ENCODE measurements around the gene LAMC1. TPM values are rescaled to one million over a fixed set of nuclear protein-coding genes. Genes with fewer than 3 reads are reported as not detected.

The LAMC1 gene
- total and polyA plus RNA-seq, 10 of the 15 experiments (the other 5 are each of a cell fraction or from before 2014, with no cell fraction given), result 4.6 to 51.4 (median 25.6) TPM

DNA sequence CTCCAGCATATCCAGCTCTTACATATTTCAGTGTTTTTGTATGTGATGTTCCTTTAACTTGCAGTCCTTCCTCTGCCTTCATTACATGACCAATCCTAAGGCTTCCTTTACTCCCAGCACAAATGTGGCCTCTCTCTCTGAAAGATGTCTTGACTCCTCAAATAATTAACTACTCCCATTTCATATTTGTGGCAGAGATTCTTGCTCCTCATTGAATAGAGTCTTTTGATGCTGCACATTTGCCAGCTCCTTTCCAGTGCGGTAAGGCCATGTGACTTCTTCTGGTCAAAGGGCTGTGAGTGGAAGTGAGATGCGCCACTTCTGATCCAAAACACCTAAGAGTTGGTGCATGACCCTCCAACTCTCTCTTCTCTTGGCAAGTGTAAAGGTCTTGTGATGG, 19.1 kb upstream of the LAMC1 start:
- CTCF ChIA-PET, result no interaction called here
- no peak for DNase-seq (ENCODE audit: low read depth, low spot score)
- H3K4me1 ChIP-seq (ENCODE audit: control insufficient read depth, insufficient read depth, low read length), result no peaks in the 10 kb centered on the region
- RAD21 ChIA-PET (ENCODE audit: unreplicated experiment), result no interaction called here
- in situ Hi-C loops (cut with MboI), result no loop called here
- SMC1A ChIA-PET (ENCODE audit: uncharacterized antibody, unreplicated experiment), result interaction anchor here (0.6 to 1.5 kb wide), 3 partner anchors 15 to 518 kb away, joined by 3 read pairs; no protein-coding TSS in a partner anchor
- H2AFZ ChIP-seq (ENCODE audit: control insufficient read depth, low read depth, low read length), result no peak overlapping the region
- H4K20me1 ChIP-seq (ENCODE audit: control insufficient read depth, insufficient read depth), result no peaks in the 10 kb centered on the region
- 91% methylated on average over 2 of the region's 2 CpGs for WGBS (ENCODE audit: insufficient coverage, insufficient replicate concordance, low lambda C conversion rate, missing lambda C conversion rate)
- POLR2A ChIA-PET, result no interaction called here
- no peaks in the 10 kb centered on the region for H3K79me2 ChIP-seq (ENCODE audit: control insufficient read depth, insufficient read depth, low read length)
- H3K36me3 ChIP-seq (ENCODE audit: control insufficient read depth in 2 of 2, insufficient read depth in 2 of 2, low read length in 1 of 2), result no peaks in the 10 kb centered on the region
- H3K27me3 ChIP-seq (replicated peaks in 1 of 2; ENCODE audit: control insufficient read depth in 2 of 2, insufficient read depth in 2 of 2, low read length in 1 of 2), result no peaks in the 10 kb centered on the region
- no peak overlapping the region for H3K4me2 ChIP-seq (ENCODE audit: control insufficient read depth, insufficient read depth)
- BruUV-seq (replicated peaks), result no TSS peak
- FAIRE-seq, result no peak
- TF ChIP-seq MYB (IDR thresholded peaks at IDR 0.05; ENCODE audit: borderline replicate concordance, low read depth, low read length) (no peak), POLR2AphosphoS2 (IDR thresholded peaks at IDR 0.05; ENCODE audit: low read depth, low read length) (no peak), LARP7 (IDR thresholded peaks at IDR 0.05) (no peak), PKNOX1 (IDR thresholded peaks at IDR 0.05) (no peak), NFYA (IDR thresholded peaks at IDR 0.05; ENCODE audit: borderline replicate concordance, low read depth, low read length) (no peak), MEF2B (IDR thresholded peaks at IDR 0.05; ENCODE audit: partially characterized antibody, poor library complexity, severe bottlenecking) (no peak), DPF2 (IDR thresholded peaks at IDR 0.05) (no peak), KDM1A (IDR thresholded peaks at IDR 0.05; ENCODE audit: borderline replicate concordance) (no peak), SMAD5 (IDR thresholded peaks at IDR 0.05; ENCODE audit: low read depth) (no peak), CBX5 (IDR thresholded peaks at IDR 0.05; ENCODE audit: low read depth) (no peak), CREB1 (IDR thresholded peaks at IDR 0.05; ENCODE audit: low read depth) (no peak), RCOR1 (conservative IDR thresholded peaks at IDR 0.05; ENCODE audit: low read depth, low read length) (no peak)
- TF ChIP-seq, protein P1, sequence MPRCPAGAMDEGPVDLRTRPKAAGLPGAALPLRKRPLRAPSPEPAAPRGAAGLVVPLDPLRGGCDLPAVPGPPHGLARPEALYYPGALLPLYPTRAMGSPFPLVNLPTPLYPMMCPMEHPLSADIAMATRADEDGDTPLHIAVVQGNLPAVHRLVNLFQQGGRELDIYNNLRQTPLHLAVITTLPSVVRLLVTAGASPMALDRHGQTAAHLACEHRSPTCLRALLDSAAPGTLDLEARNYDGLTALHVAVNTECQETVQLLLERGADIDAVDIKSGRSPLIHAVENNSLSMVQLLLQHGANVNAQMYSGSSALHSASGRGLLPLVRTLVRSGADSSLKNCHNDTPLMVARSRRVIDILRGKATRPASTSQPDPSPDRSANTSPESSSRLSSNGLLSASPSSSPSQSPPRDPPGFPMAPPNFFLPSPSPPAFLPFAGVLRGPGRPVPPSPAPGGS (IDR thresholded peaks at IDR 0.05; ENCODE audit: borderline replicate concordance, insufficient read depth, low read depth, low read length, poor library complexity, severe bottlenecking), result no peak
- TF ChIP-seq, protein P2, sequence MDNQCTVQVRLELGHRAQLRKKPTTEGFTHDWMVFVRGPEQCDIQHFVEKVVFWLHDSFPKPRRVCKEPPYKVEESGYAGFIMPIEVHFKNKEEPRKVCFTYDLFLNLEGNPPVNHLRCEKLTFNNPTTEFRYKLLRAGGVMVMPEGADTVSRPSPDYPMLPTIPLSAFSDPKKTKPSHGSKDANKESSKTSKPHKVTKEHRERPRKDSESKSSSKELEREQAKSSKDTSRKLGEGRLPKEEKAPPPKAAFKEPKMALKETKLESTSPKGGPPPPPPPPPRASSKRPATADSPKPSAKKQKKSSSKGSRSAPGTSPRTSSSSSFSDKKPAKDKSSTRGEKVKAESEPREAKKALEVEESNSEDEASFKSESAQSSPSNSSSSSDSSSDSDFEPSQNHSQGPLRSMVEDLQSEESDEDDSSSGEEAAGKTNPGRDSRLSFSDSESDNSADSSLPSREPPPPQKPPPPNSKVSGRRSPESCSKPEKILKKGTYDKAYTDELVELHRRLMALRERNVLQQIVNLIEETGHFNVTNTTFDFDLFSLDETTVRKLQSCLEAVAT (IDR thresholded peaks at IDR 0.05), result no peak
- TF ChIP-seq, protein P3, sequence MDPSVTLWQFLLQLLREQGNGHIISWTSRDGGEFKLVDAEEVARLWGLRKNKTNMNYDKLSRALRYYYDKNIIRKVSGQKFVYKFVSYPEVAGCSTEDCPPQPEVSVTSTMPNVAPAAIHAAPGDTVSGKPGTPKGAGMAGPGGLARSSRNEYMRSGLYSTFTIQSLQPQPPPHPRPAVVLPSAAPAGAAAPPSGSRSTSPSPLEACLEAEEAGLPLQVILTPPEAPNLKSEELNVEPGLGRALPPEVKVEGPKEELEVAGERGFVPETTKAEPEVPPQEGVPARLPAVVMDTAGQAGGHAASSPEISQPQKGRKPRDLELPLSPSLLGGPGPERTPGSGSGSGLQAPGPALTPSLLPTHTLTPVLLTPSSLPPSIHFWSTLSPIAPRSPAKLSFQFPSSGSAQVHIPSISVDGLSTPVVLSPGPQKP (IDR thresholded peaks at IDR 0.05; ENCODE audit: low read depth, low read length), result no peak
- H3K27ac ChIP-seq (ENCODE audit: control insufficient read depth, insufficient read depth), result no peak overlapping the region
- intact Hi-C loops (cut with micrococcal nuclease; ENCODE audit: unreplicated experiment), result no loop called here
- no peak overlapping the region for H3K9ac ChIP-seq (ENCODE audit: control insufficient read depth, insufficient read depth, low read length)
- ATAC-seq, result no peak
- no peak overlapping the region for H3K4me3 ChIP-seq
- H3K9me3 ChIP-seq (replicated peaks; ENCODE audit: control insufficient read depth, insufficient read depth, low read length), result no peaks in the 10 kb centered on the region
